NCI-H510A (cell line): ENCODE data around the gene COL9A2.

Experiments used
- DNase-seq: peaks from one replicate; lab custom pipeline; 2025; lab: John Stamatoyannopoulos, UW

COL9A2 gene

GRCh38 chr1:40303051-40303771 lies 13.9 kb downstream of the COL9A2 start:
- DNase-seq = no peak

GRCh38 chr1:40302475-40302874 lies 14.6 kb downstream of the COL9A2 start:
- DNase-seq = no peak

GRCh38 chr1:40301541-40302299 lies 15.4 kb downstream of the COL9A2 start:
- no peak for DNase-seq

DNA sequence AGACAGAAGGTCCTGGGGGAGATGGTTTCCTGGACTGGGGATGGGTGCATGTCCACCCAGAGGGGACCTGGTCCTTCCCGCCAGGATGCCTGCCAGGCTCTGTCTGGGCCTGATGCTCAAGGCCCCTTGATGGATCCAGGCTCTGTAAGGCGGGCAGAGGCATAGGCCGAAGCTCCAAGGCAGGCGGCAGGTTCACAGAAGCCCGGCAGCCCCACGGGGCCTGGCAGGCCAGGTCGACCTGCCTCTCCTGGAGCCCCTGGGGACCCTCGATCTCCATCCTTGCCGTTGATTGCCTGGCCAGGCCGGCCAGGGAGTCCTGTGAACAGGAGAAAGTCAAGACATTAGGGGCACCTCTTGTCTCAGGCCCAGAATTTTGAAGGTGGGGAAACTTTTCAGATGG lies 16.0 kb downstream of the COL9A2 start:
- DNase-seq = no peak

DNA sequence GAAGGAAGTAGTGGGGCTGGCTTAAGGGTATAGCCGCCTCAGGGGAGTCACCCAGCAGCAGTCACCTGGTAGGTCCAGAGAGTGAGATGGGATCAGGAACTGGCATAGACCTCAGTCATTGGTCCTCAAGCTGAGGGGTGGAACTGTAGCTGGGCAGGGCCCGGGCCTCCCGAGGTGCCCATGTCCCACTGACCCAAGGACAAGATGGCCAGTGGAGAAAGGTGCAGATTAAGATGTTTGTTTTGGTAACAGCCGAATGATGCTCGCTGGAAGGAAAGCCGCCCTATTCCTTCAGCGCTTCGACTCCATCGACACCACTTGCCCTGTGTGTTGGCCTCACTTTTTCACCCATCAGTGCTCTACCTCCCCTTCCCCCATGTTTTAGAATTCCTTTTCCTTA lies 16.4 kb downstream of the COL9A2 start:
- no peak for DNase-seq

GRCh38 chr1:40300249-40300567 lies 16.9 kb downstream of the COL9A2 start:
- no peak for DNase-seq

DNA sequence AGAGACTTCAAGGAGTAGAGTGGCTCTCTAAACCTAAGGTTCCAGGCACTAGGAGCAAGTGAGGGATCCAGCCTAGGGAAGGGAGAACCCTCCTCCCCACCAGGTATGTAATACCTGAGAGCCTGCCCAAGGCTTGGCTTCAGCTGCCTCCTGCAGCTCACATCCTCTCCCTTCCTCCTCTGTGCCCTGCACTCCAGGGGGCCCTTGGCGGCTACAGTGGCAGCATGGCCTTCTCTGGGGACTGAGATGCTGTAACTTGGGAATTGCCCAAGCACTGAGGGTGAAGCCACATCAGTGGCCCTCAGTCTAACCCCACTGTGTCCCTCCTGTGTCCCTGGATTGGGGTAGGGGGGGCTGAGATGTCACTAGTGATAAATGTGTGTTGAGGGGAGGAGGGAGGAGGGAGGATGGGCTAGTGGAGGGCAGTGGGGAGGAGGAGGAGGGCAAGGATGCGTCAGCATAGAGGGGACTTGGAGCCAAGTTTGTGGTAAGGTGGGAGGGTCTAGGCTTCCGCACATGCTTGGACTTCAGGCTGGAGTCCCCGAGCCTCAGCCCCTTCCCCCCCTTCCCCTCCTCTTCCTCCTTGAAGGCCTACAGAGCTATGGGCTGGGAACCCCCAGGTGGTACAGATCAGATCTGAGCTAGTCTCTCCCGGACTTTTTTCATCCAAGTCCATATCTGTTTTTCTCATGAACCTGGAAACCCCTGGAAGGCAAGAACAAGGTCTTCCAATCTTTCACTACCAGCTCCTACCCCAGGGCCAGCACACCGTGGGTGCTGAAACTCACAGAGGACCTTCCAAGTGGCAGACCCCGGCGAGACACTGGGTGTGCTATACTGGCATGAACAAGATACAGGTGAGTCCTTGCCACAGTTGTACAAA lies 17.5 kb downstream of the COL9A2 start:
- DNase-seq = no peak

DNA sequence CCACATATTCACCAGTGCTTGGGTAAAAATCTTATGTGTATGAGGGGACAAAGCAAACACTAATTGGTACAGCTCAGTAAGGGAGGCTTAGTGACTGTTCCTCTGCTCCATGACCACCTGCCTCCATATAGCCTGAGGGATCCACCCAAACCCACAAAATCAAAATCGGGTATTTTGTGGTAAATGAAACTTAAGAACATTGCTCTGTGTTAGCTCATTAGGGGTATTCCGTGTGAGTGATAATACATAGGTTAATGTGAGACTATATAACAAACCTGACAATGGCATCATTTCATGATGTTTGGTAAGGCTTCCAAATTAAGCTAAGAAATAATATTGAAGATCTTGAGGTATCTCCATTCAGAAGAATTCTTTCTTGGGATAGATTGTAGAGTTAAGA lies 25.8 kb downstream of the COL9A2 start:
- DNase-seq = no peak

- DNase-seq = no peak
Measured at GRCh38 chr1:40281853-40282252, 35.2 kb downstream of the COL9A2 start.

DNA sequence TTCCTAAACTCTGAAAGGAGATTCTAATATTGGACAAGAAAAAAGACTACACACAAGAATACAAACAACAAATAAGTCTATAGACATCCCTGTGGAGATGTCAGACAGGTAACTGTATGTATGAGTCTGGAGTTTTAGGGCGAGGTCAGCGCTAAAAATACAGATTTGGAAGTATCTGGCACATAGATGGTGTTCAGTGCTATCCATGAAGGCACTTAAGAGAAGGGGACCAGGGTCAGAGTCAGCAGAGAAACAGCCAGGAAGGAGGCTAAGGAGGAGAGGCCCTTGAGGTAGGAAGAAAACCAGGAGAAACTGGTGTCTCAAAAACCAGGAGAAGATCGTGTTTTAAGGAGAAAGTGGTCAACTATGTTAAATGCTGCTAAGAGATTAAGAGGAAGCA lies 41.0 kb downstream of the COL9A2 start:
- DNase-seq = no peak

DNA sequence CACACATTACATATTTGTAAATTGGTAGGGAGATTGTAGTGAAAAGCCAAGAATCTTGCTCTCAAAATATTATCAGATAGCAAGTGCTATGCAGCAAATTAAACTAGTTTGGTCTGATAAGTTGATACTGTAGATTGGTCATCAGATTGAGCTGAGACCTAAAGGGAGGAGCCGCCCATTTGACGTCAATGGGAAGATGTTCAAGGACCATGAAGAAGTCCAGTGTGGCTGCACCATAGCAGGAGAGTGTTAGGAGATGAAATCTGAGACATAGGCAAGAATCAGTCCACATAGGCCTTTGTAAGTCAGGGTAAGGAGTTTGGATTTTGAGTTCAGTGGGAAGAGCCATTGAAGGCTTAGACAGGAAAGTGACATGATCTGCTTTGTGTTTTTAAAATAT lies 42.8 kb downstream of the COL9A2 start:
- DNase-seq = no peak

DNA sequence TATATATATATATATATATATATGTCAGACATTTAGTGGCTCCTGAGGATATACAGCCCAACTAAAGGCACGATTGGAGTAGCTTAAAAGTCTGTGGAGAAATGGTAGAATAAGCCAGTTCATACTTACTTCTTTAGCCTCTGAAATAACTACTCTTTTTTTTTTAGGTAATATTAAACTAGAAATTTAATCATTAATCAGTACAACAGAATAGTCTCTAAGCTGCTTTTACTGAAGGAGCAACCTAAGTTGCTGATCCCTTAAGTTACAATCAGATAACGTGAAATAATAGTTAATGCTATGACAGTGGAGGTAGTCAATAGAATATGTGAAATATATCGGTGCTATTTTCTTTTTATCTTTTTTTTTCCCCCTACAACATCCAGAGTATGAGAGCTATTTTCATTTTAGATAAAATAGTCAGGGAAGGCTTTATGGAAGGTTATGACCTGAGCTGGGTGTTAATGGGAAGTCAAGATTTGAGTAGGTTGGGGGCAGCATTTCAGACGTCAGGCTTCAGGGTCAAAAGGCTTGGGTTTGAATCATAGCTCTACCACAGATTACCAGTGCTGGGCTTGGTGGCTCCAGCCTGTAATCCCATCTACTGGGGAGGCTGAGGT lies 43.4 kb downstream of the COL9A2 start:
- DNase-seq = no peak

DNA sequence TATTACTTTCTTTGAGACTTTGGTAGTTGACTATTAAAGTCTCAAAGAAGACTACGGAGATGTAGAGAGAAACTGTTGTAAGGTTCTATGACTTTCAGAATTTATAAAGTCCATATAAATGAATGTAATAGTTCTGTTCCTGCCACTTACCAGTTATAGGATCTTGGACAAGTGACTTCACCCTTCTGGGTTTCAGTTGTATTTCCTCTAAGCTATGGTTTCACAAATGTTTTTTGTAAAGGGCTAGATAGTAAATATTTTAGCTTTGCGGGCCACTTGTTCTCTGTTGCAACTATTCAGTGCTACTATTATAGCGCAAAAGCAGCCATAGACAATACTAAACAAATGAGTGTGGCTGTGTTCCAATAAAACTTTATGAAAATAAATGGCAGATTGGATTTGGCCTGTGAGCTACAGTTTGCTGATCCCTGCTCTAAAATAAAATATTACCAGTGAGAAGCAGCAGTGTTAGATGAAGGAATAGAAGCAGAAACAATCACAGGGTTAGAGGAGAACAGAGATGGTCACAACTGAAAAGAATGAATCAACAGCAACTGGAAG lies 44.4 kb downstream of the COL9A2 start:
- DNase-seq = no peak

- no peak for DNase-seq
Measured at GRCh38 chr1:40270152-40270834, 46.8 kb downstream of the COL9A2 start.

DNA sequence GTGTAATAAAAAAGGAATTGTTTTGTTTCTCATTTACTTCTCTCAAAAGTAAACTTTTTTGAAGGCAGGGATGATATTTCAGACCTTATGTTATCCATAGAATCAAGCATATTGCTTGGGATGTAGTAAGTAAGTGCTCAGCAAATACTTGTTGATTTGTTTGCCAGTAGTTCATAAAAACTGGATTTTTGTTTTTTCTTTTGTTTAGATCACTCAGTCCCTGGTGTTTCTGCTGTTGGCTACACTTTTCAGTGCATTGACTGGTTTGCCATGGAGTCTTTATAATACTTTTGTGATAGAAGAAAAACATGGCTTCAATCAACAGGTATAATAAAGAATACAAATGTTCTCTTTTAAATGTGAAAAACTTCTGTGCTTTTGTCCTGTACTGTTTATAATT lies 48.9 kb downstream of the COL9A2 start:
- DNase-seq = no peak

DNA sequence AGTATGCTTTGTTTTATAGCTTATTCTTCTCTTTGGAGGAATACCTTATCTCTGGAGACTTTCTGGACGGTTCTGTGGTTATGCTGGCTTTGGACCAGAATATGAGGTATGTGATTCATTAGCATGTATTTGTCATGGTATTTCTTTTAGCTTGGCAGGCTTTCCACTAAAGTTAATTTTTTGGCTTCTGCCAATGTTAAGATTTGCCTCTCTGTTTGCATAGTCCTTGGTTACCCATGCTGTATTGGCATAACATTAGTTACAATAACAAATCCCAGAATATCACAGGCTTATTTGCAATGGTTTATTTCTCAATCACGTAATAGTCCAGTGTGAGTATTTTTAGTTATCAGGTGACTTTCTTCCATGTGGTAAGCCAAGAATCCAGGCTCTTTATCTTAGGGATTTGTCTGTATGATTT lies 49.3 kb downstream of the COL9A2 start:
- no peak for DNase-seq

GRCh38 chr1:40266786-40267535 lies 50.1 kb downstream of the COL9A2 start:
- DNase-seq = no peak

- DNase-seq = no peak
Measured at GRCh38 chr1:40265919-40266318, 51.2 kb downstream of the COL9A2 start.

- no peak for DNase-seq
Measured at GRCh38 chr1:40265298-40265697, 51.8 kb downstream of the COL9A2 start.

GRCh38 chr1:40264354-40264781 lies 52.7 kb downstream of the COL9A2 start:
- DNase-seq = no peak

GRCh38 chr1:40258445-40258769 lies 58.7 kb downstream of the COL9A2 start:
- DNase-seq = no peak
